BJ (cell line): ENCODE results near the gene CDK17. TPM values are rescaled to one million over a fixed set of nuclear protein-coding genes. Genes with fewer than 3 reads are reported as not detected.
"Not testable (repeated sequence)": the region's sequence is repeated elsewhere in the genome, so short reads cannot be mapped to it uniquely, and the experiment has no call there.

Experiments
- CTCF ChIA-PET: fragments of 350-600 bp; formaldehyde crosslinking; extraction: SDS; loops from one replicate; lab custom pipeline; 2021; ENCODE audit warnings: antibody characterized with exemption, inconsistent platforms; lab: Yijun Ruan, JAX
- POLR2A ChIA-PET: fragments of 300-600 bp; sonication (Branson Sonifier 250); formaldehyde crosslinking; extraction: SDS; loops from one replicate; lab custom pipeline; 2021; ENCODE audit warnings: antibody characterized with exemption; lab: Charles Lee
- DNase-seq: peaks from one replicate; pipeline ENCODE4 v3.0.0-alpha.2; 2011; ENCODE audit warnings: low read depth
- H3K27me3 ChIP-seq: 2 replicates; pipeline ENCODE4 v1.6.0; 2011; ENCODE audit warnings: low read length; ENCODE audit not compliant: control insufficient read depth, insufficient read depth
- H3K36me3 ChIP-seq: 2 replicates; pipeline ENCODE4 v1.5.1; 2011; ENCODE audit warnings: low read length; ENCODE audit not compliant: control insufficient read depth, insufficient read depth
- H3K4me3 ChIP-seq: 2 replicates; pipeline ENCODE4 v1.5.1; 2011; ENCODE audit warnings: low read depth, mild to moderate bottlenecking, control low read depth, low read length
- CTCF ChIP-seq: IDR thresholded peaks from 2 replicates; pipeline ENCODE4 v1.5.1; 2011; ENCODE audit warnings: low read depth, mild to moderate bottlenecking, control low read depth, inconsistent platforms, low read length, moderate library complexity; ENCODE audit not compliant: insufficient read depth
- polyA plus RNA-seq: library from polyadenylated mRNA; depleted of rRNA; stranded (reverse); fragments of >200 nt; gene quantifications from 2 replicates; pipeline ENCODE4 v1.2.3, GENCODE V29; 2011

CDK17 gene
- polyA plus RNA-seq, 1 experiment, result 14.8 TPM

GRCh38 chr12:96420277-96420835, 20.1 kb upstream of the CDK17 start:
- no peak for TF ChIP-seq CTCF
- ChIA-PET CTCF (interaction anchor here (1.1 kb wide), 2 partner anchors 21 to 134 kb away, joined by 3 to 5 read pairs; partner anchors contain the start of gene CDK17), POLR2A (no interaction called here)
- Histone ChIP-seq H3K27me3 (no peaks in the 10 kb centered on the region), H3K4me3 (no peak overlapping the region), H3K36me3 (no peaks in the 10 kb centered on the region)
- no peak for DNase-seq

- H3K4me3 ChIP-seq, result no peak overlapping the region
- no peak for TF ChIP-seq CTCF
- no peaks in the 10 kb centered on the region for H3K27me3 ChIP-seq
- no peak for DNase-seq
- ChIA-PET CTCF (interaction anchor here (1.1 kb wide), 2 partner anchors 20 to 133 kb away, joined by 3 to 5 read pairs; partner anchors contain the start of gene CDK17), POLR2A (no interaction called here)
- no peaks in the 10 kb centered on the region for H3K36me3 ChIP-seq
Observed at GRCh38 chr12:96419576-96420276, 19.5 kb upstream of the CDK17 start.

- CTCF ChIA-PET, result interaction anchor here (0.6 to 1.1 kb wide), 2 partner anchors 15 to 99 kb away, joined by 3 to 4 read pairs; no protein-coding TSS in a partner anchor
Observed at GRCh38 chr12:96417688-96418087, 17.4 kb upstream of the CDK17 start.

GRCh38 chr12:96416033-96416799, 16.0 kb upstream of the CDK17 start:
- Histone ChIP-seq H3K27me3 (no peaks in the 10 kb centered on the region), H3K4me3 (no peak overlapping the region), H3K36me3 (no peaks in the 10 kb centered on the region)
- no peak for DNase-seq
- TF ChIP-seq CTCF, result no peak
- ChIA-PET CTCF (interaction anchor here (1.0 to 1.2 kb wide), 3 partner anchors 13 to 17 kb away, joined by 3 read pairs; no protein-coding TSS in a partner anchor), POLR2A (no interaction called here)

More at GRCh38 chr12:96417688-96418087, 17.4 kb upstream of the CDK17 start:
- POLR2A ChIA-PET, H3K27me3 ChIP-seq, H3K36me3 ChIP-seq, H3K4me3 ChIP-seq, DNase-seq: not testable (repeated sequence)

- H3K4me3 ChIP-seq, result no peak overlapping the region
- DNase-seq, result no peak
- CTCF ChIA-PET, result interaction anchor here (0.6 to 0.7 kb wide), 2 partner anchors 84 to 140 kb away, joined by 3 to 4 read pairs; no protein-coding TSS in a partner anchor
- no peaks in the 10 kb centered on the region for H3K36me3 ChIP-seq
- no peaks in the 10 kb centered on the region for H3K27me3 ChIP-seq
- POLR2A ChIA-PET, result no interaction called here
- TF ChIP-seq CTCF, result no peak
Observed at GRCh38 chr12:96414637-96415036, 14.4 kb upstream of the CDK17 start.
